Fibroblast of skin of scalp (primary cell): ENCODE data around the gene ABI3BP.

Experiments used
- DNase-seq: peaks from one replicate; pipeline ENCODE4 v3.0.0-alpha.2; 2013

The ABI3BP gene

GRCh38 chr3:100765437-100765975, 227.7 kb downstream of the ABI3BP start:
- no peak for DNase-seq

- DNase-seq = no peak
Measured at GRCh38 chr3:100761951-100762350, 231.3 kb downstream of the ABI3BP start.

GRCh38 chr3:100761211-100761942, 231.8 kb downstream of the ABI3BP start:
- no peak for DNase-seq

- DNase-seq = no peak
Measured at GRCh38 chr3:100760377-100760776, 232.8 kb downstream of the ABI3BP start.

- DNase-seq = no peak
Measured at GRCh38 chr3:100759950-100760349, 233.3 kb downstream of the ABI3BP start.

GRCh38 chr3:100759159-100759558, 234.1 kb downstream of the ABI3BP start:
- no peak for DNase-seq

- DNase-seq = no peak
Measured at GRCh38 chr3:100756441-100756840, 236.8 kb downstream of the ABI3BP start.

- peak; percentile 21 for DNase-seq
Measured at GRCh38 chr3:100754563-100755334, 238.5 kb downstream of the ABI3BP start.

- DNase-seq = peak; percentile 11
Measured at GRCh38 chr3:100753846-100754245, 239.4 kb downstream of the ABI3BP start.

- DNase-seq = no peak
Measured at GRCh38 chr3:100748967-100749366, 244.3 kb downstream of the ABI3BP start.

- DNase-seq = no peak
Measured at GRCh38 chr3:100748220-100748619, 245.0 kb downstream of the ABI3BP start.

- no peak for DNase-seq
Measured at GRCh38 chr3:100746092-100746491, 247.1 kb downstream of the ABI3BP start.

- DNase-seq = no peak
Measured at GRCh38 chr3:100745617-100746016, 247.6 kb downstream of the ABI3BP start.

- no peak for DNase-seq
Measured at GRCh38 chr3:100744671-100745070, 248.6 kb downstream of the ABI3BP start.

- DNase-seq = no peak
Measured at GRCh38 chr3:100743535-100743934, 249.7 kb downstream of the ABI3BP start.

- DNase-seq = no peak
Measured at GRCh38 chr3:100740207-100740606, 253.0 kb downstream of the ABI3BP start.

GRCh38 chr3:100737334-100737733, 255.9 kb downstream of the ABI3BP start:
- DNase-seq = peak; percentile 26

- no peak for DNase-seq
Measured at GRCh38 chr3:100732435-100732834, 260.8 kb downstream of the ABI3BP start.

- no peak for DNase-seq
Measured at GRCh38 chr3:100730524-100730923, 262.7 kb downstream of the ABI3BP start.

GRCh38 chr3:100726706-100727105, 266.5 kb downstream of the ABI3BP start:
- no peak for DNase-seq

GRCh38 chr3:100725935-100726513, 267.2 kb downstream of the ABI3BP start:
- no peak for DNase-seq

- DNase-seq = no peak
Measured at GRCh38 chr3:100720426-100720825, 272.8 kb downstream of the ABI3BP start.

- peak; percentile 4 for DNase-seq
Measured at GRCh38 chr3:100719136-100719535, 274.1 kb downstream of the ABI3BP start.
